Measurements from ENCODE around the gene THBS1.

The THBS1 gene

DNA sequence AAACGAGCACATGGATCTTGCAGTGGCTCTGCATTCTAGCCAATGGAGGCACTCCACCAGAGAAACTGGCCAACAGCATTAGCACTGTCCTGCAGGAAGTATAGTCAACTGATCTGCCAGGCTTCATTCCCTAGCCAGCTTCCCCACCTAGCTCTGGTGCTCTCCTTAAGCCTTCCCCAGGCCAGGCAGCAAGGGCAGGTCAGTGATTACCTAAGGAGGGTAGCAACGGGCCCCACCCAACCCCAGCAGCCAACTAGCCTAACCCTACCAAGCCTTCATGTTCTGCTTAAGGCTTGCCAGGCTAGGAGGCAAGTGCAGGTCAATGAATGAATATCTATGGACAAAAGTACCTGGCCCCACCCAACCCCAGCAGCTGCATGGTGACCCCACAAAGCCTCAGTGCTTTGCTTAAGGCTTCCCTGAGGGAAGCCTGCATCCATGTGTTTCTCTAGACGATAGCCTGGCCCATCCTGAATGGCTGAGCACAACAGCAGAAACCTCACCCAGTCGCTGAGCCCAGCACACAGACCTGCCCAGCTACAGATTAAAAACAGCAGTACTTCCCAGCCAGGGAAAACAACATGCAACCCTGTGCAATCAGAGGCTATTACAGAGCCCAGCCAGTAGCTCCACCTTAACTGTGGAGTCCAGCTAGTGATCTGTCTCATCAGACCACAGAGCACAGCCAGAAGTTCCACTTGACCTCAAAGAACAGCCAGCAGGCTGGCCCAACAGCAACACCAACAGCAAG lies 28.5 kb downstream of the THBS1 start:
- no peak for DNase-seq

DNA sequence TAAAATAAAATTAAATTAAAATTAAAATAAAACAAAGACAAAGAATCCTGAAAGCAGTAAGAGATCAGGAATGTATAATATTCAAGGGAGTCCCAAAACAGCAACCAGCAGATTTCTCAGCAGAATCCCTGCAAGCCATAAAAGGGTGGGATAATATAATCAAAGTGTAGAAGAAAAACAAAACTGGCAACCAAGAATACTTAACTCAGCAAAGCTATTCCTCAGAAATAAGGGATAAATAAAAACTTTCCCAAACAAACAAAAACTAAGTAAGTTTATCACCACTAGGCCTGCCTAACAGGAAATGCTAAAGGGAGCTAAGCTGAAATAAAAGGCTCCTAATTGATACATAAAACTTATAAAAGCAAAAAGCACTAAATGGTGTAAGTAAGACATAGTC lies 29.8 kb downstream of the THBS1 start:
- DNase-seq: no peak

DNA sequence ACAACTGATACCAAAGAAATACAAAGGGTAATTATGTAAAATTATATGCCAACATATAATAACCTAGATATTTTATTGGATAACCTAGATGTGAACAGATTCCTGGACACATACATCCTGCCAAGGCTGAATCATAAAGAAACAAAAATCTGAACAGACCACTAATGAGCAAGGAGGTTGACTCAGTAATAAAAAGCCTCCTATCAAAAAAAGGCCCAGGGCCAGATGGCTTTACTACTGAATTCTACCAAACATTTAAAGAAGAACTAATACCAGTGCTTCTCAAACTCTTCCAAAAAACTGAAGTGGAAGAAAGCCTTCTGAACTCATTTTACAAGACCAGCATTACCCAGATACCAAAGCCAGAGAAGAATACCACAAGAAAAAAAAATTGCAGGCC lies 32.4 kb downstream of the THBS1 start:
- no peak for DNase-seq

DNA sequence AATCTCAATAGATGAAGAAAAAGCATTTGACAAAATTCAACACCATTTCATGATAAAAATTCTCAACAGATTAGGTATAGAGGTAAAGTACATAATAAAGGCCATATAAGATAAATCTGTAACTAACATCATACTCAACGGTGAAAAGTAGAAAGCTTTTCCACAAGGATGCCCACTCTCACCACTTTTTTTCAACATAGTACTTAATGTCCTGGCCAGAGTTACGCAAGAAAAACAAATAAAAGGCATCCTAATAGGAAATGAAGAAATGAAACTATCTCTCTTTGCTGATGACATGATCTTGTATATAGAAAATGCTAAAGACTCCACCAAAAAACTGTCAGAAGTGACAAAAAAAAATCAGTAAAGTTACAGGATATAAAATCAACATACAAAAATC lies 33.0 kb downstream of the THBS1 start:
- no peak for DNase-seq

DNA sequence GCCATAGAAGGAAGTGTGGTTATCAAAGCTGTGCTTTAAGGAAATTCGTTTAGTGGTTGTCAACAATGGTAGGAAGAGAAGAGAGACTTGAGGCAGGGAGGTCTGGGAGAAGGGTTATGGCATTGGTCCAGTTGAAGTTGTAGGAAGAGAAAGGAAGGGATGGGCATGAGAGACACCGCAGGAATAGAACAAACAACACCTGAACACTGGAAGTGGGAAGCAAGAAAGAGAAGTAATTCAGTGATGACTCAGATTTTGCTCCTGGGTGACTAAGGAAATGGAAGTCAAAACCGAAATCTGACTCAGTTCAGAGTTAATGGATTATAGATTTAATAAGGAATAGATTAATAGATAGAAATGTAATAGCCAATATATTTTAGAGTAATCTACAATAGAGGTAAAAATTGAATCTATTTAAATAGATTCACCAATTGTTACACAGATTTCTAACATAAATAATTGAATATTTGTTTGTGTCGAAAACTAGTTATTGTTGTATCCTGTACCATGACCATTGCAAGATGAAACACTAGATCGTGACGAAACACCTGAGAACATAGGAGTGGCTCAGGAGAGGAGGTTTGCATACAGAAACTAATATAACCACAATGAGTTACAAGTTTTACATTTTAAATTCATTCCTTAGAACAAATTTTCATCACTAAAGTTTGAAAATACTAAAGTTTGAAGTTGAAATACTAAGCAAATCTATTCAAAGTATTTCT lies 36.0 kb downstream of the THBS1 start:
- no peak for DNase-seq

DNA sequence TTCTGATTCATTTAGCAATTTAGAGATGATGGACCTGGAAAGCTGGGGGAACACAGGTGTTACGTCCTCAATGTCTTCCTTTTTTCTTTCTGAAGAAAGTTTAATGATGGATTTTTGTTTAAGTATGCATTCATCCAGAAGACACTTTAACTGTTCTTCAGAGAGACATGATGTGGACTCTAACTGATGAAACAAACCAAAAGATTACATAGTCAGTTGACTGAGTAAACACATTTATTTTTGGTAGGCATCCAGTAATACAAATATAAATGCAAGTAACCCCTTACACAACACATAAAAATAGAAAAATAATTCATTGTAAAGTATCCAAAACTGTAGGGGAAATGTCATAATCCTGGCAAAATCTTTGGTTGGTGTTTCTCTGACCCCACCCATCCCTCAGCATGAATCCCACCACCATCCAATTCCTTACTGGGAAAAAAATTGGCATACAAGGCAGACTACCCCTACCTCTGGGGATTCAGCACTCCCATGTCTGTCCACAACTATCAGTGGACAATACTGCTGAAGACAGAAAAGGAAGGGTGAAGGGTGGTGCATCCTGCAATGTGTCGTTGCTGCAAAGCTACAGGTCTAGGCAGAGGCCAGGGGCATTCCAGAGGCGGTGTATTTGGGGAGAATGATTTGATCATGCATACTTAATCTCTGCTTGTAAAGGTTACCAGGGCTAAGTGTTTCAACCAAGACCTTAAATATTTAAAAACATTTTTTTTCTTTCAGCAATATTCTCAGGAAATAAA lies 37.4 kb downstream of the THBS1 start:
- no peak for DNase-seq

DNA sequence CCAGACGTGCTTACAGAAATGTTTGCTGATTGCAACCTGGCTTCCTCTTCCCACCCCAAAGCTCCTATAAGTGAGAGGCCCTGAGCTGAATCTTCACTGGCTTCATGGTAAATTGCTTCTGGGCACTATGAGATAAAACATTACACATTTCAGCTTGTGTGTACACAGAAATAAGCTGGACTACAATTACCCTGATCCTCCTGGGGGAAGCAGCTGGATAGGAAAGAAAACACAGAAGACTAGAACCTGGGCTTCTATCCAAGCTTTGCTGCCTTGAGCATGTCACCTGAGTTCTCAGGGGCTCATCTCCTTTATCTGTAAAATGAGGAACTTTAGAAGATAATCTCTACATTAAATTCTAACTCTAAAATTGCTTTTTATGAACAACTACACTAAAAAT lies 40.3 kb downstream of the THBS1 start:
- DNase-seq: no peak

DNA sequence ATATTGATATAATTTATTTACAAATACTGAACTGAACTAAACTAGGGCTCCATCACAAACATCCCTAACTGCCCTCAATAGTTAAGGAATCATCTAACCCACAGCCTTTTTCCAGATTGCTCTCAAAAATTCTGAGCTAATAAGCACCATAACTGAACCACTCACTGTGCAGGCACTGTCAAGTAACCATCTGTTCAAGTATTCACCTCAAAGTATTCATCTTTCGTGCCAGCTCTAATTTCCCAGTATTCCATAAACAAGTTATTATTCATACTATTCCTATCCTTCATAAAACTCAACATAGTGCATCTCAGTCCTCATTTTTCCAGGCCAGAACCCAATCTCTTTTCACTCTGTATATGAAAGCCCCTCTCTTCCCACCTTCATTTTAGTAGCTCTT lies 41.1 kb downstream of the THBS1 start:
- DNase-seq: no peak

DNA sequence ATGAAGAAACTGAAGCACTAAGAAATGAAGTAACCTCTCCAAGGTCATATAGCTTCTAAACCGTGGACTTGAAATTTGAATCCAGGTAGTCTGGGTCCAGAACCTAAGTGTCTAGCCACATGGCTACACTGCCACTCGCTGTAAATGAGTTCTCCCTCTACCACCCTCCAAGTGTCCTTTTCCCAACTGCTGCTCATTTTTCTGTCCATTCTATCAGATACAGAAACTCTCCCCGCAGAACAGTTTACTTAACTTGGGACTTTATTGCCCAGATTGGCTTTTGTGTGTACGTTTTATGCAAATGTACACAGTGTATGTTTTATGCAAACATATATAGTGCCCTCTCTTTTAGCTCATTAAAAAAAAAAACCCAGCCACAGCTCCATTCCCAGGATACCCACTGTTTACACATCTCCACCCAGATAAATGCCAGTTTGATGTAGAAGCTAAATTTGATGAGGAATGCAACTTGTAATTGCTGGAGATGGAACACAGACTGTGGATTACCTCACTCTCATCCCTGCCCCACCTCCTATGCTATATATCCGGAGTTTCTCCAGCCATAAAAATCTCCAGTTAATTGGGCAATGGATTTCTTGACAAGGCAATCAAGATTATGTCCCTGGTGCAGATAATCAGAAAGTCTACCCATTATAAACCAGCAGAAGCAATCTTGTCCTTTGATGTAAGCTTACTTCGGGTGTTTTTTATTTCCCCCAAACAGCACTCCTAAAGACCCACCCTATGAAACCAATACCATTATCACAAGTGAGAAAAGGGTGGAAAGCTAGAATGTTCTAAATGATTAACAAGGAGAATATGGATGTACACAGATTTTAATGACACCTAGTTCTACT lies 42.0 kb downstream of the THBS1 start:
- DNase-seq: no peak

DNA sequence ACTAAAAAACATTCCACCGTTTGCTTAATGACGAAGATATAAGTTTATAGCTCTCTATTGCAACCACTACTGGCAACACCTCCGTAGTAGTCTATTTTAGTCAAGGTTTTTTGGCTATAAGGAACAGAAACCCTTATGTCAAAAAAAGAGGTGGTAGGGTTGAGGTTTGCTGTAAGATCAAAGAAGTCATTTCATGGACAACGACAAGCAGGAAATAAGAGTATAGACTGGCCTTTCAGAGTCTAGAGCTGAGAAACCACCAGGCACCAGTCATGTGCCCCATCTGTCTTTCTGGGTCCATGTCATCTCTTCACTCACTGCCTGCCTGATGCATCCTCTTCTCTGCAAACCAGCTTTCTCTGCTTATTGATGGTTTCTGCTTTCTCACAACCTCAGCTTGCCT lies 42.7 kb downstream of the THBS1 start:
- DNase-seq: peak; percentile 38

DNA sequence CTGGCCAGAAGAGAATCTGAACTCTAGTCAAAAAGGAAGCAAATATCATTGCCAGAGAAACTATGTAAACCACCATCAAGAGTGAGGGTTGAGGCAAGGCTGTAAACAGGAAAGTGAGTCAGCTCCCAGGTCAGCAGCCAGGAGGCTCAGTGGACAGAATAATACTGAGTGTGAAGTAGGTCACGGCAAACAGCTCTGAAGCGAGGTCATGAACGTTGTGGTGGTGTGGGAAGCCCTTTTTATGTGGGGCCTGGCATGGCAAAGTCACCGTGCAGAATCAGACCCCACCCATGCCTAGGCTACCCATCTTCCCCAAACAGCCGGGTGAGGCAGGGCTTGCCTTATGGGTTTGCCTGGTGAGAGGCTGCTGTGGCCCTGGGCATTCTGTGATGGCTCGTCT lies 43.9 kb downstream of the THBS1 start:
- peak; percentile 79 for DNase-seq

DNA sequence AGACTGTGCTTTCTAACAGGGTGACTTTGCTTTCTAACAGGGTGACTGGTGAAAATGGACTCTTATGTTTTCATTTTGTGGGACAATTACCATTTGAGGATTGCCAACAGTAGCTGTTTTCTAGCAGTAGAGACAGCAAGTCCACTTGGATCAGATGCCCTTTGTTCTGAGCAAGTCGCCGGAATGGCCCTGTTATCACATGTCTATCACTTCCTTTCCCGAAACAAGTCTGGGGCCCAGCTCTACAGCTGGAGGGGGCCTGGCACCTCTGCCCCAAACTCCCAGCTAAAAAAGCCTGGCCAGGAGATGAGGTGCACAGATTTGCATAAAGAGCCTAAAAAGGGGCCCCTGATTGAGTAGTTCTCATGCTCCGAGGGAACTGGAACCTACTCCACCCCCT lies 44.6 kb downstream of the THBS1 start:
- DNase-seq: no peak

DNA sequence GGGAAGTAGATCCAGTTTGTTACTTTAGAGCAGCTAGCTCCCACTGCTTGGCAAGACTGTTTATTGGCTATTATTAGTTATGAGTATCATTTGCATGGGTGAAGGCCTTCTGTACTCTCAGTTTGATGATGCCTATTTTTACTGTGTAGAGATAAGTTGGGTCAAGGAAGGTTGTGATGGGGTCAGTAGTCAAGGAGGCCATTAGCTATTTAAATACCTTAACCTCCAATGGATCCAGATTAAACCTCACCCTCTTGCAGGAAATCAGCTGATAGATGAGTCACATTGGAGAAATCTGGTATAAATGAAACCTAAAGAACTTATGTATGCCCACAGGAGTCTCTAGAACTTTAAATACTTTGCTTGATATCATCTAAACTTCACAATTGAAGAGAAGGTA lies 45.0 kb downstream of the THBS1 start:
- DNase-seq: no peak

DNA sequence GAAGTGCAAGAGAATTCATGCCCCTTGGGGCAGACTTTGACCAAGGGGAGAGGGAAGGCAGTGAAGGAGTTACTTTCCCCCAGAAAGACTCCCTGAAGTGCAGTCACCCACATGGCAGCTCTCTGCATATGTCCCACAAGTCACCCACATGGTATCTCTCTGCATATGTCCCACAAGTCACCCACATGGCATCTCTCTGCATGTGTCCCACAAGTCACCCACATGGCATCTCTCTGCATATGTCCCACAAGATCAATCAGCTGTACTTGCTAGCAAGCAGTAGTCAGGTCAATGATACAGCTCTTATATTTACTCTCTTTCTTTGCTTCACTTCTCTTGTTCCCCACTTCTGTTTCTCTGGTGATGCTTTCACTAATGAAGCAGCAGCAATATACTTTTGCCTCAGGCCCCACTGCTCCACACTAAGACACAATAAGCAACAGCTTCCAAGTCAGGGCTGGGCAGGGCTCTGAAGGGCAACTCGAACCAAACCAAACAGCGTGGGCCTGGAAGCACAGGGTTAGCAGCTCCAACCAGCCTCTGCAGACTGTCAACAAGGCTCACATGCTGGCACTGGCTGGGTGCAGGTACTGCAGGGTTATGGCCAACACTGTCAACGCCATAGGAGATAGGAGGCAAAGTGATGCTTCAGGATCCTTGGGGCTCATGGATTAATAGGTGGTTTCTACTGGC lies 46.7 kb downstream of the THBS1 start:
- DNase-seq: no peak

DNA sequence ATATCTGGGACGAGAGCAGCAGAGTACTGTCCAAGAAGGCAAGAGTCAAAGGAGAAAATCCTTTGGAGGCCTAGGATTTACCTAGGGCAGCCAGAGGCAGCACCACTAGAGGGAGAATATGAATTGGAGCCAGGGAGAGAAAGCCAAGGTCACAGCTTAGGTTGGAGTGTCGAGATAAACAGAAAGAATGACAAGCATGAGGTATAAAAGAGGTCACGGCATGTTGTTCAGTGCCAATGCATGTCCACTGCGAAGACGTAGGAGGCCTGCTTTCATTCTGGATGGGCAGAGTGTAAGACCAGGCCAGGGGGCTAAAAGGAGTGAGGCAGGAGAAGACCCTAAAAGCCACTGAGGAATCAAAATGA lies 47.2 kb downstream of the THBS1 start:
- no peak for DNase-seq

DNA sequence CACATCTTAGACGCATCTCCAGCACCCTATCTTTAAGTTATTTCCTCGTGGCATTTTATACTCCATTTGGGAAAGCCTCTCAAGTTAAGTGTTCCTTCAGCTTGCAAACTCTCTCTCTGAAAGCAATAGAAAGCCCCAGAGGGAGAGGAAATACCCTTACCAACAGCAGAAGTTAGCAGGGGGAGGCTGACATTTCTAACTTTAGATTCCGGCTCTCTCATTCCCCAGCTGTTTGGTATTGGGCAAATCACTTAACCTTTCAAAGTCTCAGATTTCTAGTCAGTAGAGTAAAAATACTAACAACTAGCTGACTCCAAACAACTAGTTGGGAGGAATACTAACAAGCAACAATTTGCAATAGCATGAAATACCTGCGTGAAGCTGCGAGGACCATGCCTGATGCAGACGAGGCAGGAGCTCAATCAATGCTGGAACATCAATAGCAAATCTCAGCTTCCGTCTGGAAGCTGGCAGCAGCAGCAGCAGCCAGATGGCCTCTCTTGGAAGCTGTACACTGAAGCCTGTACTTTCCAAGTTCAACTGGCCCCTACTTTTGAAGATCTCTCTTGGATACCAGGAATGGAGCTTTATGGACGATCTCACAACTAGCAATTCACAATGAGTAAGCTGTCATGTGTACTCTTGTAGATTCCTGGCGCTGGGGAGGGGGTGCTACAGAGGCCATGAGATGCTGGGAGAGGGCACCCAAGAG lies 47.8 kb downstream of the THBS1 start:
- DNase-seq: no peak

DNA sequence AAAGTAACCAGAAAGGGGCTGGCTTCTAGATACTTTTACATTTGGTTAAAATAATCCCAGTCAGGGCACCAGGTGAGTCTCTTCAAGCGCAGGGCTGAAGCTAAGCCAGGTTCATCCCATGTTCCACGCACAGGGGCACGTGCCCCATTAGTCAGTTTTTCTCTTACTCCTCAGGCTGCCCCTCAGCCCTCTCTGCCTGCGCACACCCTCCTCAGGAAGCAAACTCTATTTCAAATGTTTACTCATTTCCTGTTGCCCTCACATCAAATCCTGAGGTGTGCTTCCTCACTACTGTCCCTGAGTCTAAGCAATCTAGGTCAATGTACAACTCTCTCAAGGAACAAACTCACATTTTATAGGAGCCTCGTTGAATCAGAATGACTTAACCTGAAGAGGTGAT lies 48.5 kb downstream of the THBS1 start:
- peak; percentile 62 for DNase-seq

DNA sequence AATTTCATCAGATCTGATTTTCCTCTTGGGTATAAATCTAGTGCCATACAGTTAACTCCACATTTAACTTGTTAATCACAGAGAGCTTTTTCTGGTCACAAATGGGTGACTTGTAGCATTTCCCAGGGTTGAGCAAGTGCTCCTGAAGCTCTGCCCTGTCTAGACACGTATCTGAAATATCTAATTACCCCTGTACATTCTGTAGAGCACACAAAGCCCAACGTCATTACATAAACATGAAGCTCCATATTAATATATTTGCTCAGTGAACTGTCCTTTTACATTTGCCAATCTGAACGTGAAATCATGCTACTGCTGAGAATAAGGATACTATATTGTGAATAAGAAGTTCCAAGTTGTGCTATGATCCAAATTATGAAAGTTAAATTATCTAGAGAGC lies 49.0 kb downstream of the THBS1 start:
- DNase-seq: no peak

DNA sequence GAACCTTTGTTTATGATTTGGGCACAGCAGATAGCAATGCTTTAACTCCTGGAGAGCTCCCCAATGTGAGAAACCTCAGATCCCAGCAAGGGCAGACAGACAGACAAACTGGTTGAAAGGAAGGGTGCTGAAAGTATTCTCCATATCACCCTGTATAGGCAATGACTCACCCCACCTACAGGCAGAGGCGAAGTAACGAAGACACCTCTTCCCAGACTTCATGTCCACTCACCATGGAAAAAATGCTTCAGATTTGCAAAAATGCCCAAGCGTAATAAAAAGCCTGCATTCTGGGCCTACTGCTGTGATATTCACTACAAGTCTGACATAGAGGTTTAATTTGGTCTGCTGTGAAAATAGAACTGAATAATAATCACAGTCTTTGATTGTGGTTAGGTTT lies 50.5 kb downstream of the THBS1 start:
- DNase-seq: no peak

DNA sequence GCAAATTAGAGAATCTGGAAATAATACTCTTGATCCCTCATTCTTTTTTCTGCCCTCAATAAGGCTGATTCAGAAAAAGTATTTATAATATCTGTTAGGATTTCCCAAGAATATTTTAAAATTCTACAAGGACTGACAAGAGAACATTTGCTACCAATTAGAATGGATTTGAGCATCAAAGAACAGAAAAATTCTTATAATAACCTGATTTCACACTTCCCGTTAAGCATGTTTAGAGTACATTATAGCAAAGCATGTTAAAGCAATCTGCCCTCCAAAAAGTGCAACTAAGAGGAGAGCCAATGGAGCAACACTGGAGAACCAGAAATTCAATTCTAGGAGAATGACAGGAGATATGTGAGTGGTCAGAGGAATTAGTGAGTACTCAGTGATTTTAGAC lies 57.2 kb downstream of the THBS1 start:
- no peak for DNase-seq

DNA sequence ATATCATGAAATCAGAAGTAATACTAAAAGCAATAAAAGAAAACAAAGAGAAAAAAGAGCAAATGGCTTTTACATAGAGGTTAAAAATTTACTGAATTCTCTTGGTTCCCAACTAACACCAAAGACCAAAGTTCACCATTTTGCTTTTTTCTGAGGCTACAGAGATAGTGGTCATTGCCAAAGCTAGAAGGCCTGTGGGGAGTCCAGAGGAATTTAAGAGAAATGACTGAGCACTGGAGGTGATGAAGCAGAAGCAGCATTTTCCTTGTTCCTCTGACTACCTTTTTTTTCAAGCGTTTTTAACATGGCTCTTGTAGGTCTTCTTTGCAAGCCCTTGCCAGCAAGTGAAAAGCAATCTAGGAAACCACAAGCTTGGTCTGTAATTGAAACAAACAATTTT lies 58.2 kb downstream of the THBS1 start:
- no peak for DNase-seq

DNA sequence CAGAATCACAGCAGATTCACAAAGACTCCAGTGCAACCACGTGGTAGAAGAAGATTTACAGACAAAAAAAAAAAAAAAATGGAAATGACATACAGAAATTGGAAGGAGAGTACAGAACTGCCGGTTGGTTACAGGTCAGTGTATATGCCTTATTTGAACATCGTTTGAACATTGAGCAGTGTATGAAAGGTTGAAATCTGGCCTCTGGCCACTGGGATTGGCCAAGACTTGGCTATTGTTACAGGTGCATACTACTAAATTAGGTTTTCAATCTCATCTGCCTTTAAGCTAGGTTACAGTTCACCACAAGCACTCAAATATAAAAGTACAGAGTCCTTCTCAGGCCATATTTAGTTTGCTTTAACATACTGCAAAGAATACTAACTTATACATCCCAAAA lies 59.8 kb downstream of the THBS1 start:
- no peak for DNase-seq

Data from activated effector memory CD4-positive, alpha-beta T cell treated with Interleukin-2 at 50 U/mL for 16 hours (primary cell).